Pancreas (tissue), 10 donors: Measurements from ENCODE around the gene DNAH9. TPM values are rescaled to one million over a fixed set of nuclear protein-coding genes. Genes with fewer than 3 reads are reported as not detected.

Experiments used
- ATAC-seq, 4 donors: fragments of 200-7000 bp; cut with Tn5 transposase; one replicate each; pipeline versions ENCODE4 v1.8.0 to v1.9.1; 2020; ENCODE audit warnings: mild to moderate bottlenecking in 4 of 4, moderate library complexity in 4 of 4
- DNase-seq, 6 donors: peaks; one replicate each; pipeline ENCODE4 v3.0.0-alpha.2; 2020
- FAIRE-seq: peaks from 2 replicates; lab custom pipeline; 2012; peaks lifted over from hg19 to GRCh38; lab: Jason Lieb, UNC
- H3K27ac ChIP-seq, 4 donors: fragments of 200-600 bp; sonication (generic); 1 replicate in 3 of 4; 2 replicates in 1 of 4; pipeline versions ENCODE4 v1.5.0 to v1.8.0; 2020
- H3K27me3 ChIP-seq, 4 donors: fragments of 200-600 bp; one replicate each; pipeline ENCODE4 v1.8.0; 2021
- H3K36me3 ChIP-seq, 3 donors: fragments of 200-600 bp; sonication (generic) in 1 of 3; one replicate each; pipeline versions ENCODE4 v1.5.0 to v1.8.0; 2020 to 2021
- H3K4me1 ChIP-seq, 3 donors: fragments of 200-600 bp; one replicate each; pipeline ENCODE4 v1.8.0; 2021
- H3K4me3 ChIP-seq, 4 donors: fragments of 200-600 bp; sonication (generic) in 2 of 4; one replicate each; pipeline versions ENCODE4 v1.5.0 to v1.8.0; 2020 to 2021
- H3K9me3 ChIP-seq, 4 donors: fragments of 200-600 bp; one replicate each; pipeline ENCODE4 v1.8.0; 2021
- WGBS, 2 donors: extraction: QIAGEN DNeasy Blood & Tissue Kit; methylation state at CpG; one replicate each; pipeline ENCODE4 v1.1.7; 2013; 5-methylcytosine and 5-hydroxymethylcytosine counted together
- intact Hi-C, 3 donors: fragments of 100-400 bp; cut with DNase I; formaldehyde crosslinking; loops; one replicate each; pipeline versions ENCODE4 v1.11.1 to v1.14.2; 2022
- polyA plus RNA-seq, 2 donors: library from polyadenylated mRNA; stranded (reverse); fragments of 200-250 nt; gene quantifications; one replicate each; pipeline ENCODE4 v1.2.3, GENCODE V29; 2013
- total RNA-seq, 6 donors: library from RNA; stranded (reverse); fragmentation: NEBNext Ultra II Directional in 4 of 6; extraction: Animal tissue kit (Norgen Biotek cat#: 25700) in 4 of 6; gene quantifications; one replicate each; pipeline versions ENCODE4 v1.2.1 to v1.2.4, GENCODE V29; 2021 to 2023
- TF ChIP-seq, protein P1 (sequence below), 4 donors: fragments of 200-600 bp; sonication (generic) in 3 of 4; IDR thresholded peaks; one replicate each; pipeline versions ENCODE4 v1.5.0 to v1.8.0; 2021; ENCODE audit warnings: antibody characterized with exemption in 4 of 4
- donor health status: healthy with polysubstance abuse.
- donor health status: DM: no; HTN: no; CAD: no; lungs with moderate emphysema.
- donor health status: DM: no; HTN: no; CAD: no.
- donor health status: control.
- donor health status: control.
- donor health status: Bipolar disorder and iron deficiency.
- donor health status: DM: yes; HTN: yes; CAD: no.
- donor health status: DM: no; HTN: no; CAD: no.
- donor health status: DM: no; HTN: no; CAD: no.
- donor health status: DM: yes; HTN: yes; CAD: no.

DNAH9 gene
- total and polyA plus RNA-seq, 8 donors = 0.53 to 2.4 (median 1.3) TPM

GRCh38 chr17:11690681-11691080 lies 92.4 kb downstream of the DNAH9 start:
- no peaks in the 10 kb centered on the region for H3K27me3 ChIP-seq
- H3K4me3 ChIP-seq = no peak overlapping the region
- no peak for DNase-seq
- WGBS, 2 donors = 63 to 68% methylated on average over 5 of the region's 5 CpGs
- H3K36me3 ChIP-seq = no peaks in the 10 kb centered on the region
- ATAC-seq = no peak
- TF ChIP-seq, protein P1, sequence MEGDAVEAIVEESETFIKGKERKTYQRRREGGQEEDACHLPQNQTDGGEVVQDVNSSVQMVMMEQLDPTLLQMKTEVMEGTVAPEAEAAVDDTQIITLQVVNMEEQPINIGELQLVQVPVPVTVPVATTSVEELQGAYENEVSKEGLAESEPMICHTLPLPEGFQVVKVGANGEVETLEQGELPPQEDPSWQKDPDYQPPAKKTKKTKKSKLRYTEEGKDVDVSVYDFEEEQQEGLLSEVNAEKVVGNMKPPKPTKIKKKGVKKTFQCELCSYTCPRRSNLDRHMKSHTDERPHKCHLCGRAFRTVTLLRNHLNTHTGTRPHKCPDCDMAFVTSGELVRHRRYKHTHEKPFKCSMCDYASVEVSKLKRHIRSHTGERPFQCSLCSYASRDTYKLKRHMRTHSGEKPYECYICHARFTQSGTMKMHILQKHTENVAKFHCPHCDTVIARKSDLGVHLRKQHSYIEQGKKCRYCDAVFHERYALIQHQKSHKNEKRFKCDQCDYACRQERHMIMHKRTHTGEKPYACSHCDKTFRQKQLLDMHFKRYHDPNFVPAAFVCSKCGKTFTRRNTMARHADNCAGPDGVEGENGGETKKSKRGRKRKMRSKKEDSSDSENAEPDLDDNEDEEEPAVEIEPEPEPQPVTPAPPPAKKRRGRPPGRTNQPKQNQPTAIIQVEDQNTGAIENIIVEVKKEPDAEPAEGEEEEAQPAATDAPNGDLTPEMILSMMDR (IDR thresholded peaks at IDR 0.05) = no peak
- FAIRE-seq = no peak
- no peaks in the 10 kb centered on the region for H3K9me3 ChIP-seq
- intact Hi-C loops = no loop called here
- H3K27ac ChIP-seq = no peak overlapping the region
- H3K4me1 ChIP-seq = no peaks in the 10 kb centered on the region

- no peak for FAIRE-seq
- H3K27me3 ChIP-seq = no peaks in the 10 kb centered on the region
- no peak for ATAC-seq
- intact Hi-C loops = no loop called here
- no peaks in the 10 kb centered on the region for H3K36me3 ChIP-seq
- 85 to 96% methylated on average over 9 of the region's 9 CpGs for WGBS, 2 donors
- no peak for DNase-seq
- H3K4me1 ChIP-seq = no peaks in the 10 kb centered on the region
- no peak overlapping the region for H3K27ac ChIP-seq
- H3K4me3 ChIP-seq = no peak overlapping the region
- H3K9me3 ChIP-seq = no peaks in the 10 kb centered on the region
- TF ChIP-seq, protein P1 (IDR thresholded peaks at IDR 0.05) = no peak
Observed at GRCh38 chr17:11692688-11693087, 94.4 kb downstream of the DNAH9 start.

DNA sequence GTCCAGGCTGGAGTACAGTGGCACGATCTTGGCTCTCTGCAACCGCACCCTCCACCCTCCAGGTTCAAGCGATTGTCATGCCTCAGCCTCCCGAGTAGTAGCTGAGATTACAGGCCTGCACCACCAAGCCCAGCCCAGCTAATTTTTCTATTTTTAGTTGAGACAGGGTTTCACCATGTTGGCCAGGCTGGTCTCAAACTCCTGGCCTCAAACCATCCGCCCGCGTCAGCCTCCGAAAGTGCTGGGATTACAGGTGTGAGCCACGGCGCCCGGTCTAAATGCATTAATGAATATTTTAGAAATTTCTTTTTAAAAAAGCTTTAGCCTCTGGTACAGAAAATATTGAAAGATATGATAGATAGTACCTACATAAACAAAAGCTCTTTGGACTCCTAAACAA lies 95.0 kb downstream of the DNAH9 start:
- no peak overlapping the region for H3K27ac ChIP-seq
- 85 to 96% methylated on average over 11 of the region's 11 CpGs for WGBS, 2 donors
- intact Hi-C loops = no loop called here
- no peak overlapping the region for H3K4me3 ChIP-seq
- H3K27me3 ChIP-seq = no peaks in the 10 kb centered on the region
- ATAC-seq = no peak
- TF ChIP-seq, protein P1 (IDR thresholded peaks at IDR 0.05) = no peak
- no peak for FAIRE-seq
- H3K36me3 ChIP-seq = no peaks in the 10 kb centered on the region
- H3K4me1 ChIP-seq = no peaks in the 10 kb centered on the region
- H3K9me3 ChIP-seq = no peaks in the 10 kb centered on the region
- DNase-seq = no peak

- Histone ChIP-seq H3K9me3 (no peaks in the 10 kb centered on the region), H3K4me3 (no peak overlapping the region), H3K27me3 (no peaks in the 10 kb centered on the region), H3K27ac (no peak overlapping the region), H3K4me1 (peaks cover 0 to 4% (median 0%) of the 10 kb centered on the region in 3 donors), H3K36me3 (no peaks in the 10 kb centered on the region)
- FAIRE-seq (no peak), DNase-seq (no peak), ATAC-seq (no peak)
- TF ChIP-seq, protein P1 (IDR thresholded peaks at IDR 0.05) = no peak
- intact Hi-C loops = no loop called here
- WGBS, 2 donors = 77% methylated on average over 3 of the region's 3 CpGs
Observed at GRCh38 chr17:11700668-11701067, 102.4 kb downstream of the DNAH9 start.

DNA sequence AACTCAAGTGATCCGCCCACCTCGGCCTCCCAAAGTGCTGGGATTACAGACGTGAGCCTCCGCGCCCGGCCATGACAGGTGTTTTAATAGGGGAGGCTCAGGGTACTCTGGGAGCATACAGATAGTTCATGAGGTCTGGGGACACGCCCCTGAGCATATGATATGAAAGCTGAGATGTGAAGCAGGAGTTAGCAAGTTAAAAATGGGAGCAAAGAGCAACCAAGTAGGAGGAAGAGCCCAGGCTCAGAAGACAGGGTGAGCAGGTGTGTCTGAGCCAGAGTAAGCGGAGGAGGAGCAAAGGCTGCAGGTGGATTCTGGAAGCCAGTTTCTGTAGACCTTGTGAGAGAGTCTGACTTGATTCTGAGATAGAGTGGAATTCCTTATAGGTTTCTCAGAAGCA lies 103.6 kb downstream of the DNAH9 start:
- H3K36me3 ChIP-seq = no peaks in the 10 kb centered on the region
- H3K27me3 ChIP-seq = no peaks in the 10 kb centered on the region
- DNase-seq = no peak
- intact Hi-C loops = no loop called here
- 67 to 78% methylated on average over 8 of the region's 8 CpGs for WGBS, 2 donors
- TF ChIP-seq, protein P1 (IDR thresholded peaks at IDR 0.05) = no peak
- H3K4me1 ChIP-seq = peaks cover 0 to 4% (median 0%) of the 10 kb centered on the region in 3 donors
- H3K4me3 ChIP-seq = no peak overlapping the region
- FAIRE-seq = no peak
- no peak for ATAC-seq
- no peak overlapping the region for H3K27ac ChIP-seq
- no peaks in the 10 kb centered on the region for H3K9me3 ChIP-seq
